Stimulated activated CD4-positive, alpha-beta T cell treated with anti-CD3 and anti-CD28 coated beads, Interleukin-15, amount 100 ng/mL, for 1 hour (primary cell): ENCODE data around the gene SEMA5B.

Experiments
- DNase-seq, 2 donors: peaks; one replicate each; pipeline ENCODE4 v3.0.0-alpha.2; 2020; ENCODE audit warnings: low read depth in 1 of 2, low spot score in 1 of 2

SEMA5B gene

DNA sequence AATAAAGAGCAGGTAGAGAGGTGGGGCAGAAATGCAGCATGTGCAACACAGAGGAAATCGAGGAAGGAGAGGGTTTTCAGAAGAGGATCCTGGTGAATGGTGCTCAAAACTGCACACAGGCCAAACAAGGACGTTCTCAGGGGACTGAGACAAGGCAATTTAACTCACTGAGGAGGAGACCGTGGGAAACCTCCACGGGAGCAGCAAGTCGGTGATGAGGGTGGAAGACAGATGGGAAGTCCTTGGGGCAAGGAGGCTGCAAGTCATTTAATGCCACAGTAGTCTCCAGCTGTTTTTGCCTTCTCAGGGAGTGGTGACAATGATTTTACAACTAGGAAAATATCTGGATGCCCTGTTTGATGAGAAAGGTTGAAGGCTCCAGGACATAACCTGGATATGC is 27.8 kb upstream of the SEMA5B start:
- no peak for DNase-seq

DNA sequence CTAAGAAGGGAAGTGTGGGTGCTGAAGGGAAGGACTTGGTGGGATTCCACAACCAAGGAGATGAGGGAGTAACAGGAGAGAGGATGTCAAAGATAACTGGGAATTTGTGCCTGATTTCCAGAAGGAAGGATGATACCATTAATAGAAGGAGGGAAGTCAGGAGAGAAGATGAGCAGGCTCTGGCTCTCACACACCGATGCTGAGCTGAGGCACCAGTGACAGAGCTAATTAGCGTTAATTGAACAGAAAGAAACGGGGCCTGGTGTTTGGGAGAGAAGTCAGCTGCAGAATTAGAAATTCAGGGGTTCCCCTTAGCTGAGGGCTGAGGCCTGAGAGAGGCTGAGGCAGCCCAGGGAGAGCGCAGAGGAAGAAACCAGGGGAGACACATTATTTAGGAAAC is 27.4 kb upstream of the SEMA5B start:
- DNase-seq = no peak

- no peak for DNase-seq
Measured at GRCh38 chr3:123054109-123054778, 26.7 kb upstream of the SEMA5B start.

- no peak for DNase-seq
Measured at GRCh38 chr3:123053107-123053506, 25.5 kb upstream of the SEMA5B start.

DNA sequence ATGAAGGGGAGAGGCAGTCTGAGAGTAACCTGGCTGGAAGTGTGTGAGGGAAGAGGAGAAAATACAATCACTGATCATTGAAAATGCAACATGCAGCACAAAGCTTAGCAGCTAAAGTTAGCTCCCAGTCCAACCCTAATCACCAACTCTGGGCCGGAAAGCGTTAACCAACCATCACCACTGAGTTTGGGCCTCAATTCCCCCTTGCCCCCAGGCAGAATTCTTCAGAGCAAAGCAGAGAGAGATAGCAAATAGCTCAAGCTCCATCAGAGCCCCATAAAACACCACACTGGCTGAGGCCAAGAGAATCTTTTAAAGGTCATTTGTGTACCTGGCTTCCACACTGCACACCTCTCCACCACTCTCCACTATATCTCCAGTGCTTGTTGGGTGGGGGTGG is 23.1 kb upstream of the SEMA5B start:
- no peak for DNase-seq

GRCh38 chr3:123048480-123049237 is 21.1 kb upstream of the SEMA5B start:
- no peak for DNase-seq

GRCh38 chr3:123047062-123047319 is 19.4 kb upstream of the SEMA5B start:
- DNase-seq = no peak

GRCh38 chr3:123046262-123047061 is 18.9 kb upstream of the SEMA5B start:
- no peak for DNase-seq

GRCh38 chr3:123044981-123045763 is 17.6 kb upstream of the SEMA5B start:
- DNase-seq = no peak

GRCh38 chr3:123042413-123042812 is 14.8 kb upstream of the SEMA5B start:
- no peak for DNase-seq

DNA sequence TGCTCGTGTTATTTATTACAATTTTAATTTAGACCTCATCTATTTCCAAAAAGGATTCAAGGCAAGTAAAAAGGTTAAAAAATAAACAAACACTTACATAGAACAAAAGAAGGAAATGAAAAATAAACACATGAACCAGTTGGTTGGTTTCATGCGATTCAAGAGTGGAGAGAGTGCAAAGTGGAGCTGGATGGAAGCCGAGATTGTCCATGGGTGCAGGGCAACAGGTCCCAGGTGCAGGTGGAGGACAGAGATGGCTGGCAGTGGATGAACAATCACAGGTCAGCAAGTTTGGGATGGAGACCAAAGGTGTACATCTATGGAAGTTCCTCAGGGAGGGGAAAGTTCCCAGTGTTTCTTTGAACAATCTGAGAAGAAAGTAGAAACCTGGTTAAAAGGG is 11.6 kb upstream of the SEMA5B start:
- no peak for DNase-seq

GRCh38 chr3:123038751-123039150 is 11.2 kb upstream of the SEMA5B start:
- no peak for DNase-seq

DNA sequence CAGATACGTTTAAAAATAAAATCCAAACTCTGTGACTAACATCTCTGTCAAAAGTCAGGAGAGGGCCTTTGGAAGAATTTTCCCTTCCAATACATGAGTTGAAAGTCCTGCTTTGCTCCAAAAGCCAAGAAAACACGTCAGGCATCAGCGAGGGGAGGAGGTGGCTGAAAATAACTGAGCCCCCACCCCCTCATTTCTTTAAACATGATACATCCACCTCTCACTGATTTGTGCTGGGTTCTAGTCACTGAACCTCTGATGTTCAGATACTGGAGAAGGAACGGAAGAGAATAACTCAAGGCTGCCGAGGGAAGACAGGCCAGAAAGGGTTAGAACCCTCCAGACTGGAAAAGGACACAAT is 9.4 kb upstream of the SEMA5B start:
- DNase-seq = no peak

DNA sequence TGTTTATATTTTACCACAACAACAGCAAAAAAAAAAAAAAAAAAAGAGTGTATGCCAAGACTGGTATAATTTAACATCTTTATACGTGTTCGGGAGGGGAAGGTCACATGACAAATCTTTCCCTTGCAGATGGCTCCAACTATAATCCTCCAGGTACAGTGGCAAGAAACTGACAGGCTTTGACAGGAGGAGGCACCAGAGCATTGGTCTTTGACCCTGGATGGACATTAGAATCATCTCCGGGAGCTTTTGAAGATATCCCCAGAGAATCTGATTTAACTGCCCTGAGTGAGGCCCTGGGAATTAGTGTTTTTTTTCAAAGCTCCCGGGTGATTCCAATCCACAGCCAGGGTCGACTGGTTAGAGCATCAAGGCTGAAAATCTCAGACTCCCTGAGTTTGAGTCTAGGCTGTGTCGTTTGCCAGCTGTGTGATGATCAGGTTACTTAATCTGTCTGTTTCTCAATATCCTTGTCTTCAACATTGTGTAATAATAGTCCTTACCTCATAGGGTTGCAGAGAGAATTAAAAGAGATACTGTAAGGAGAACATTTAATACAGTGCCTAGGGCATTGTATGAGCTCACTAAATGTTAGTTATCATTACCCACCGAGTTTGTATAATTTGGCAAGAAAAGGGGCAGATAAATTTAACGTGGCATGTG is 8.9 kb upstream of the SEMA5B start:
- DNase-seq = no peak

DNA sequence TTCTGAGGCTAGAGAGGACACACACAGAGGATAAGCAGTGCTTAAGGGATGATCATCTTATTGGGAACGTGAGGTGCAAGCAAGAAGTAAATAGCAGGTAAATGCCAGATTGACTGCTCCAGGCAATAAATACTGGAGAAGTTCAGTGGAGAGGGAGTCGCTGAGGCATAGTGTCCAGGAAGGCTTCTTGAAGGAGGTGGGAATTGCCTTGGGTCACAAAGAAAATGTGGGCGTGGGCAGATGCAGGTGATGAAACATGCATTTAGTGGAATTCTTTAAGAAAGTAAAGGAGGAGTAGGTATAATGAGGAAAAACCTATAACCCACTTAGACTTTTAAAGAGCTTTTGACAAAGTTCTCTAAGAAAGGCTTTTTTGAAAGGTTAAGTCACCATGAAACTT is 7.4 kb upstream of the SEMA5B start:
- no peak for DNase-seq

DNA sequence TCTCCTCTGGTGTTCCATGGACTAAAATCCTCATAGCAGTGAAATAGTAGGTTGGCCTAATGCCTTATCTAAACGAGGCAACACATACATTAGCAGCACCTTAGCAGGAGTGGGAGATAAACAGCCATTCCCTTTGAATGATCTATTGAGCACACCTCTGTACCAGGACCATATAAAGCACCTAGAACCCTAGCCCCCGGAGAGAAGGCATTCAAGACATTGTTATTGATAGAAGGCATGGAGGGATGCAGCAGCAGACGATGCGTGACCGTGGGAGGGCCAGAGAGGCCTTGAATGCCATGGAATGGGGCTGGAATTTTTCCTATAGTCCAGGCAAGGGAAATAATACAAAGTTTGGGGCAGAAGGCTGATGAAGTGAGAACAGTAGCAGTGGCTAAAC is 6.6 kb upstream of the SEMA5B start:
- no peak for DNase-seq

DNA sequence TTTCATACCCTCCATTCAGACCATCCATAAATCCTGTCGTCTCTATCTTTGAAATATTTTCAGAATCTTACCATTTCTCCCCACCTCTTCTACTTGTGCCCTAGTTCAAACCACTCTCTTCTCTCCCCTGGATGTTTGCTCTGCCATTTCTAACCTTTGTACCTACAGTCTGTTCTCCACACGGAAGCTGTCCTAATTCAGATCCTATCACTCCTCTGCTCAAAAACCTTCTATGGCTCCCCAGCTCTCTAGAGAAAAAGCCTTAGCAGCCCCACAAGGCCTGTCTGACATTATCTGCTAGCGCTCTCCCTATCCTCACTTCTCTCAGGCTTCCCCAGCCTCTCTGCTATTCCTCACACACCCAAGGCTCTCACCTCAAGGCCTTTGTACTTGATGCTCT is 4.5 kb upstream of the SEMA5B start:
- no peak for DNase-seq

GRCh38 chr3:123031051-123031450 is 3.5 kb upstream of the SEMA5B start:
- DNase-seq = no peak

DNA sequence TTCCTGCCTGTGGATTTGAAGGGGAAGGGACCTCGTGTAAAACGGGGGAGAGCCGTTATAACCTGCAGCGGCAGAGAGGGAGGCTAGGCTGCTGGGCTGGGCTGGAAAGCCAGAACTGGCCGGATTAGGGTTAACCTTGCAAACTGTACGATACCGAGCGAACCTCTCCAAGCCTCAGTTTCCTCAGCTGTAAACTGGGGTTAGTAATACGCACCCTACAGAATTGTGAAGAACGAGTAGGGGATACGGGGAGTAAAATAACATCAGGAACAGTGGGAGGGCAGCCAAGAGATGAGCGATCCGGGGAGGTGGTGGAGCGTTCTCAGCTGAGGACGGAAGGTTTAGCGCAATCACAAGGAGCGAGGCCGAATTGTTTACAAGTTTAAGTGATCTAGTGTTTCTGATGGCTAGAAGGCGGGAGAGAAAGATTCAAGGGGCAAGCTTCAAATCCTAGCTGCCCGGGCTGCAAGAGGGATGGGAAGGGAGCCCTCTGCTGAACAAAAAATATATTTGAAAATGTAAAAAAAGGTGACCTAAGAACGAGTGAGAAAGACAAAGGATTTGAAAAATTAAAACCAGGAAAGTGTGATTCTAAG is 768 bp upstream of the SEMA5B start:
- no peak for DNase-seq

GRCh38 chr3:123026565-123027291 is 835 bp downstream of the SEMA5B start:
- DNase-seq = no peak
